HEK293T (cell line): ENCODE data around the gene F2R.
"Not testable (repeated sequence)": the region's sequence is repeated elsewhere in the genome, so short reads cannot be mapped to it uniquely, and the experiment has no call there.

ENCODE experiments used
- ARNT ChIP-seq: fragments of 450-650 bp; IDR thresholded peaks from 2 replicates; pipeline ENCODE4 v1.6.1; 2017; ENCODE audit warnings: mild to moderate bottlenecking
- BHLHE40 ChIP-seq: fragments of 450-650 bp; IDR thresholded peaks from 2 replicates; pipeline ENCODE4 v1.6.1; 2016; ENCODE audit warnings: mild to moderate bottlenecking, moderate library complexity, borderline replicate concordance
- ELF4 ChIP-seq: fragments of 450-650 bp; IDR thresholded peaks from 2 replicates; pipeline ENCODE4 v1.6.1; 2017; ENCODE audit warnings: antibody characterized with exemption
- FOXA1 ChIP-seq: fragments of 450-650 bp; IDR thresholded peaks from 2 replicates; pipeline ENCODE4 v1.6.1; 2016; ENCODE audit warnings: mild to moderate bottlenecking
- FOXK2 ChIP-seq: fragments of 450-650 bp; IDR thresholded peaks from 2 replicates; pipeline ENCODE4 v1.6.1; 2016; ENCODE audit warnings: mild to moderate bottlenecking
- FOXM1 ChIP-seq: fragments of 450-650 bp; IDR thresholded peaks from 2 replicates; pipeline ENCODE4 v1.6.1; 2017; ENCODE audit warnings: mild to moderate bottlenecking, borderline replicate concordance
- HDGF ChIP-seq: fragments of 450-650 bp; IDR thresholded peaks from 2 replicates; pipeline ENCODE4 v1.6.1; 2017; ENCODE audit warnings: antibody characterized with exemption, borderline replicate concordance
- L3MBTL2 ChIP-seq: fragments of 450-650 bp; conservative IDR thresholded peaks from 2 replicates; pipeline ENCODE4 v1.6.1; 2016; ENCODE audit warnings: mild to moderate bottlenecking
- LEF1 ChIP-seq: fragments of 450-650 bp; IDR thresholded peaks from 2 replicates; pipeline ENCODE4 v1.6.1; 2017; ENCODE audit warnings: mild to moderate bottlenecking, borderline replicate concordance
- PKNOX1 ChIP-seq: fragments of 450-650 bp; IDR thresholded peaks from 2 replicates; pipeline ENCODE4 v1.6.1; 2016
- SP1 ChIP-seq: fragments of 450-650 bp; IDR thresholded peaks from 2 replicates; pipeline ENCODE4 v1.6.1; 2017
- SUZ12 ChIP-seq: fragments of 450-650 bp; IDR thresholded peaks from 2 replicates; pipeline ENCODE4 v1.6.1; 2016; ENCODE audit warnings: mild to moderate bottlenecking
- TARDBP ChIP-seq: fragments of 450-650 bp; IDR thresholded peaks from 2 replicates; pipeline ENCODE4 v1.6.1; 2016

- TF ChIP-seq BHLHE40, PKNOX1, SUZ12, L3MBTL2, LEF1, TARDBP, FOXK2, ELF4, HDGF, FOXM1, FOXA1, SP1, ARNT: not testable (repeated sequence)
These were observed 35.1 kb upstream of the F2R start for GRCh38 chr5:76680826-76681225.
